Measurements from ENCODE around the gene IGSF1. TPM values are rescaled to one million over a fixed set of nuclear protein-coding genes. Genes with fewer than 3 reads are reported as not detected.

Gene IGSF1
- not detected for total RNA-seq

- Mint-ChIP-seq H3K4me1 (no peaks in the 10 kb centered on the region), H3K27me3 (peaks cover 7% of the 10 kb centered on the region), H3K36me3 (ENCODE audit: low read depth) (no peaks in the 10 kb centered on the region), H3K9me3 (no peaks in the 10 kb centered on the region), H3K4me3 (no peak within 1 kb of the TSS), H3K27ac (no peak within 1 kb of the TSS)
- no peak for ATAC-seq (replicated peaks)
These were observed at the start of gene IGSF1 for GRCh38 chrX:131288738-131289511. Gene IGSF1 (minus strand): TSS chrX:131289306. CDS start chrX:131286674, 2,632 bp downstream.

- Mint-ChIP-seq H3K27ac (no peak overlapping the region), H3K36me3 (ENCODE audit: low read depth) (no peaks in the 10 kb centered on the region), H3K27me3 (no peaks in the 10 kb centered on the region), H3K4me1 (no peaks in the 10 kb centered on the region), H3K4me3 (no peak overlapping the region), H3K9me3 (no peaks in the 10 kb centered on the region)
- ATAC-seq (replicated peaks) = no peak
These were observed 43.2 kb upstream of the IGSF1 start for GRCh38 chrX:131332331-131332730.

- Mint-ChIP-seq H3K27ac (no peak overlapping the region), H3K4me1 (no peaks in the 10 kb centered on the region), H3K27me3 (no peaks in the 10 kb centered on the region), H3K36me3 (ENCODE audit: low read depth) (no peaks in the 10 kb centered on the region), H3K9me3 (peaks cover 5% of the 10 kb centered on the region), H3K4me3 (no peak overlapping the region)
- no peak for ATAC-seq (replicated peaks)
These were observed 42.0 kb upstream of the IGSF1 start for GRCh38 chrX:131331152-131331551.

- Mint-ChIP-seq H3K4me1 (no peaks in the 10 kb centered on the region), H3K9me3 (peaks cover 5% of the 10 kb centered on the region), H3K27me3 (no peaks in the 10 kb centered on the region), H3K27ac (no peak overlapping the region), H3K36me3 (ENCODE audit: low read depth) (no peaks in the 10 kb centered on the region), H3K4me3 (no peak overlapping the region)
- ATAC-seq (replicated peaks) = no peak
These were observed 41.6 kb upstream of the IGSF1 start for GRCh38 chrX:131330735-131331134.

- Mint-ChIP-seq H3K4me1 (no peaks in the 10 kb centered on the region), H3K27ac (no peak overlapping the region), H3K36me3 (ENCODE audit: low read depth) (no peaks in the 10 kb centered on the region), H3K4me3 (no peak overlapping the region), H3K9me3 (peaks cover 5% of the 10 kb centered on the region), H3K27me3 (no peaks in the 10 kb centered on the region)
- no peak for ATAC-seq (replicated peaks)
These were observed 33.5 kb upstream of the IGSF1 start for GRCh38 chrX:131322651-131323050.

- Mint-ChIP-seq H3K27me3 (no peaks in the 10 kb centered on the region), H3K9me3 (no peaks in the 10 kb centered on the region), H3K4me1 (no peaks in the 10 kb centered on the region), H3K36me3 (ENCODE audit: low read depth) (no peaks in the 10 kb centered on the region), H3K4me3 (no peak overlapping the region), H3K27ac (no peak overlapping the region)
- ATAC-seq (replicated peaks) = no peak
These were observed 28.2 kb upstream of the IGSF1 start for GRCh38 chrX:131317326-131317725.

GRCh38 chrX:131316260-131316659 is 27.2 kb upstream of the IGSF1 start:
- no peaks in the 10 kb centered on the region for H3K27me3 Mint-ChIP-seq
- no peaks in the 10 kb centered on the region for H3K9me3 Mint-ChIP-seq
- H3K27ac Mint-ChIP-seq = no peak overlapping the region

GRCh38 chrX:131308980-131309379 is 19.9 kb upstream of the IGSF1 start:
- Mint-ChIP-seq H3K4me1 (no peaks in the 10 kb centered on the region), H3K9me3 (no peaks in the 10 kb centered on the region), H3K27me3 (no peaks in the 10 kb centered on the region), H3K36me3 (ENCODE audit: low read depth) (no peaks in the 10 kb centered on the region), H3K4me3 (no peak overlapping the region), H3K27ac (no peak overlapping the region)
- no peak for ATAC-seq (replicated peaks)

More at GRCh38 chrX:131316260-131316659, 27.2 kb upstream of the IGSF1 start:
- no peak for ATAC-seq (replicated peaks)
- Mint-ChIP-seq H3K4me3 (no peak overlapping the region), H3K4me1 (no peaks in the 10 kb centered on the region), H3K36me3 (ENCODE audit: low read depth) (no peaks in the 10 kb centered on the region)

GRCh38 chrX:131306601-131307000 is 17.5 kb upstream of the IGSF1 start:
- Mint-ChIP-seq H3K4me3 (no peak overlapping the region), H3K9me3 (no peaks in the 10 kb centered on the region), H3K36me3 (ENCODE audit: low read depth) (no peaks in the 10 kb centered on the region), H3K27ac (no peak overlapping the region), H3K27me3 (peaks cover 3% of the 10 kb centered on the region), H3K4me1 (no peaks in the 10 kb centered on the region)
- ATAC-seq (replicated peaks) = no peak

- no peaks in the 10 kb centered on the region for H3K4me1 Mint-ChIP-seq
These were observed 16.8 kb upstream of the IGSF1 start for GRCh38 chrX:131305926-131306325.

GRCh38 chrX:131302701-131303100 is 13.6 kb upstream of the IGSF1 start:
- ATAC-seq (replicated peaks) = no peak
- Mint-ChIP-seq H3K4me1 (no peaks in the 10 kb centered on the region), H3K27me3 (peaks cover 3% of the 10 kb centered on the region)

More at GRCh38 chrX:131305926-131306325, 16.8 kb upstream of the IGSF1 start:
- Mint-ChIP-seq H3K4me3 (no peak overlapping the region), H3K9me3 (no peaks in the 10 kb centered on the region), H3K36me3 (ENCODE audit: low read depth) (no peaks in the 10 kb centered on the region), H3K27ac (no peak overlapping the region), H3K27me3 (peaks cover 3% of the 10 kb centered on the region)
- ATAC-seq (replicated peaks) = no peak

GRCh38 chrX:131301155-131301554 is 12.0 kb upstream of the IGSF1 start:
- ATAC-seq (replicated peaks) = no peak
- Mint-ChIP-seq H3K27me3 (peaks cover 3% of the 10 kb centered on the region), H3K36me3 (ENCODE audit: low read depth) (no peaks in the 10 kb centered on the region), H3K4me1 (no peaks in the 10 kb centered on the region), H3K9me3 (no peaks in the 10 kb centered on the region), H3K4me3 (no peak overlapping the region), H3K27ac (no peak overlapping the region)

More at GRCh38 chrX:131302701-131303100, 13.6 kb upstream of the IGSF1 start:
- no peak overlapping the region for H3K4me3 Mint-ChIP-seq
- no peak overlapping the region for H3K27ac Mint-ChIP-seq
- no peaks in the 10 kb centered on the region for H3K36me3 Mint-ChIP-seq (ENCODE audit: low read depth)
- no peaks in the 10 kb centered on the region for H3K9me3 Mint-ChIP-seq

GRCh38 chrX:131298846-131299245 is 9.7 kb upstream of the IGSF1 start:
- Mint-ChIP-seq H3K4me3 (no peak overlapping the region), H3K27me3 (peaks cover 6% of the 10 kb centered on the region), H3K9me3 (no peaks in the 10 kb centered on the region), H3K36me3 (ENCODE audit: low read depth) (no peaks in the 10 kb centered on the region), H3K4me1 (no peaks in the 10 kb centered on the region), H3K27ac (no peak overlapping the region)
- ATAC-seq (replicated peaks) = no peak

GRCh38 chrX:131298036-131298435 is 8.9 kb upstream of the IGSF1 start:
- Mint-ChIP-seq H3K4me1 (no peaks in the 10 kb centered on the region), H3K4me3 (no peak overlapping the region), H3K27me3 (peaks cover 6% of the 10 kb centered on the region), H3K36me3 (ENCODE audit: low read depth) (no peaks in the 10 kb centered on the region), H3K9me3 (no peaks in the 10 kb centered on the region), H3K27ac (no peak overlapping the region)
- no peak for ATAC-seq (replicated peaks)

- Mint-ChIP-seq H3K9me3 (no peaks in the 10 kb centered on the region), H3K4me3 (no peak overlapping the region), H3K27ac (no peak overlapping the region), H3K4me1 (no peaks in the 10 kb centered on the region), H3K36me3 (ENCODE audit: low read depth) (no peaks in the 10 kb centered on the region), H3K27me3 (peaks cover 8% of the 10 kb centered on the region)
- no peak for ATAC-seq (replicated peaks)
These were observed 421 bp upstream of the IGSF1 start for GRCh38 chrX:131289527-131289926.
